IMR-90 (cell line): ENCODE measurements around the gene SPAG9. TPM values are rescaled to one million over a fixed set of nuclear protein-coding genes. Genes with fewer than 3 reads are reported as not detected.

Experiments
- ATAC-seq: fragments of 200-7000 bp; cut with Tn5 transposase; 2 replicates; pipeline ENCODE4 v1.9.1; 2020; ENCODE audit warnings: low read depth, mild to moderate bottlenecking, moderate library complexity
- BruUV-seq: library from RNA; stranded (reverse); fragments of 400-500 nt; replicated peaks from 2 replicates; lab custom pipeline; 2021; lab: Mats Ljungman, UMichigan
- CTCF ChIA-PET: fragments of 300-600 bp; formaldehyde crosslinking; extraction: SDS; loops from one replicate; lab custom pipeline; 2021; ENCODE audit warnings: antibody characterized with exemption; lab: Yijun Ruan, JAX
- POLR2A ChIA-PET: fragments of 300-600 bp; sonication (Branson Sonifier 250); formaldehyde crosslinking; loops from one replicate; lab custom pipeline; 2022; ENCODE audit warnings: antibody characterized with exemption; ENCODE audit not compliant: unreplicated experiment; lab: Charles Lee
- DNase-seq: peaks from one replicate; pipeline ENCODE4 v3.0.0; 2013
- H2AFZ ChIP-seq: replicated peaks from 2 replicates; pipeline ENCODE3; 2013; ENCODE audit warnings: low read length, mild to moderate bottlenecking; ENCODE audit not compliant: poor library complexity
- H2AK5ac ChIP-seq: 2 replicates; pipeline ENCODE4 v1.6.1; 2013; ENCODE audit warnings: low read depth, low read length, inconsistent platforms
- H2AK9ac ChIP-seq: replicated peaks from 2 replicates; pipeline ENCODE3; 2013; ENCODE audit warnings: mild to moderate bottlenecking, low read depth, low read length, moderate library complexity; ENCODE audit not compliant: poor library complexity
- H2BK120ac ChIP-seq: 2 replicates; pipeline ENCODE4 v1.6.1; 2013; ENCODE audit warnings: low read depth, low read length, inconsistent platforms
- H2BK15ac ChIP-seq: 3 replicates; pipeline ENCODE4 v1.6.1; 2013; ENCODE audit warnings: low read depth, low read length, inconsistent platforms
- H2BK20ac ChIP-seq: 2 replicates; pipeline ENCODE4 v1.6.1; 2013; ENCODE audit warnings: low read depth, mild to moderate bottlenecking, inconsistent platforms, low read length, moderate library complexity
- H2BK5ac ChIP-seq: 2 replicates; pipeline ENCODE4 v1.6.1; 2013; ENCODE audit warnings: mild to moderate bottlenecking, low read depth, low read length, inconsistent platforms; ENCODE audit not compliant: poor library complexity, severe bottlenecking
- H3K14ac ChIP-seq: replicated peaks from 2 replicates; pipeline ENCODE4 v1.6.1; 2013; ENCODE audit warnings: low read depth, low read length, inconsistent platforms
- H3K18ac ChIP-seq: 2 replicates; pipeline ENCODE4 v1.6.1; 2013; ENCODE audit warnings: low read depth, low read length, control low read depth
- H3K23ac ChIP-seq: 2 replicates; pipeline ENCODE4 v1.6.1; 2013; ENCODE audit warnings: low read depth, low read length, inconsistent platforms
- H3K27ac ChIP-seq: 2 replicates; pipeline ENCODE4 v1.5.1; 2013; ENCODE audit warnings: mild to moderate bottlenecking, control low read depth, low read length; ENCODE audit not compliant: insufficient read depth
- H3K27me3 ChIP-seq: 2 replicates; pipeline ENCODE4 v1.6.1; 2013; ENCODE audit warnings: low read length; ENCODE audit not compliant: control insufficient read depth, insufficient read depth
- H3K36me3 ChIP-seq: 2 replicates; pipeline ENCODE4 v1.6.1; 2013; ENCODE audit warnings: low read length, mixed read lengths; ENCODE audit not compliant: control insufficient read depth, insufficient read depth
- H3K4ac ChIP-seq: 2 replicates; pipeline ENCODE4 v1.6.1; 2013; ENCODE audit warnings: low read depth, low read length, inconsistent platforms
- H3K4me1 ChIP-seq: 2 replicates; pipeline ENCODE4 v1.6.1; 2013; ENCODE audit warnings: low read length, mixed read lengths; ENCODE audit not compliant: control insufficient read depth, insufficient read depth
- H3K4me2 ChIP-seq: 2 replicates; pipeline ENCODE4 v1.6.1; 2013; ENCODE audit warnings: low read depth, mild to moderate bottlenecking, control low read depth, low read length, moderate library complexity
- H3K4me3 ChIP-seq: 2 replicates; pipeline ENCODE4 v1.5.1; 2013; ENCODE audit warnings: low read depth, mild to moderate bottlenecking, control low read depth, low read length, moderate library complexity; ENCODE audit not compliant: insufficient read depth
- H3K56ac ChIP-seq: 2 replicates; pipeline ENCODE4 v1.6.1; 2013; ENCODE audit warnings: low read length, inconsistent platforms; ENCODE audit not compliant: insufficient read depth; ENCODE audit errors: extremely low read depth
- H3K79me1 ChIP-seq, 2 experiments: 2 replicates each; pipeline ENCODE4 v1.6.1; 2013; ENCODE audit warnings: low read length in 2 of 2, inconsistent platforms in 1 of 2, low read depth in 1 of 2
- H3K9ac ChIP-seq: 2 replicates; pipeline ENCODE4 v1.6.1; 2013; ENCODE audit warnings: low read depth, low read length, control low read depth
- H3K9me1 ChIP-seq: 2 replicates; pipeline ENCODE4 v1.6.1; 2013; ENCODE audit warnings: low read length, inconsistent platforms; ENCODE audit not compliant: insufficient read depth
- H3K9me3 ChIP-seq: 2 replicates; pipeline ENCODE4 v1.6.1; 2013; ENCODE audit warnings: low read length; ENCODE audit not compliant: control insufficient read depth, insufficient read depth
- H4K20me1 ChIP-seq: 2 replicates; pipeline ENCODE4 v1.6.1; 2013; ENCODE audit warnings: low read length, inconsistent platforms; ENCODE audit not compliant: insufficient read depth
- H4K5ac ChIP-seq: 2 replicates; pipeline ENCODE4 v1.6.1; 2013; ENCODE audit warnings: mild to moderate bottlenecking, low read depth, low read length, control low read depth
- H4K8ac ChIP-seq, 2 experiments: 2 replicates each; pipeline ENCODE4 v1.6.1; 2013; ENCODE audit warnings: low read depth in 2 of 2, low read length in 2 of 2, control low read depth in 1 of 2, inconsistent platforms in 1 of 2
- H4K91ac ChIP-seq: 2 replicates; pipeline ENCODE4 v1.6.1; 2013; ENCODE audit warnings: low read depth, low read length, inconsistent platforms; ENCODE audit not compliant: insufficient read depth
- BHLHE40 ChIP-seq: fragments of 150-350 bp; IDR thresholded peaks from 2 replicates; pipeline ENCODE4 v1.6.1; 2016; ENCODE audit warnings: mild to moderate bottlenecking, low read depth, low read length
- CEBPB ChIP-seq: IDR thresholded peaks from 2 replicates; pipeline ENCODE4 v1.6.1; 2012; ENCODE audit warnings: low read depth, low read length, improper control_type of control experiment
- CHD1 ChIP-seq: IDR thresholded peaks from 2 replicates; pipeline ENCODE4 v1.6.1; 2012; ENCODE audit warnings: low read depth, low read length, improper control_type of control experiment
- CTCF ChIP-seq: conservative IDR thresholded peaks from 2 replicates; pipeline ENCODE4 v1.5.1; 2012; ENCODE audit warnings: mild to moderate bottlenecking, low read depth, low read length, improper control_type of control experiment
- FOS ChIP-seq: fragments of 150-350 bp; IDR thresholded peaks from 2 replicates; pipeline ENCODE4 v1.6.1; 2016; ENCODE audit warnings: low read depth, low read length
- MAFK ChIP-seq: IDR thresholded peaks from 2 replicates; pipeline ENCODE4 v1.6.1; 2012; ENCODE audit warnings: low read depth, low read length, improper control_type of control experiment
- MAZ ChIP-seq: IDR thresholded peaks from 2 replicates; pipeline ENCODE4 v1.6.1; 2012; ENCODE audit warnings: low read depth, mild to moderate bottlenecking, low read length, improper control_type of control experiment, moderate library complexity, borderline replicate concordance
- MXI1 ChIP-seq: IDR thresholded peaks from 2 replicates; pipeline ENCODE4 v1.6.1; 2012; ENCODE audit warnings: low read depth, mild to moderate bottlenecking, low read length, moderate library complexity, borderline replicate concordance
- NFE2L2 ChIP-seq: fragments of 150-350 bp; IDR thresholded peaks from 2 replicates; pipeline ENCODE4 v1.6.1; 2016; ENCODE audit warnings: low read depth, mild to moderate bottlenecking, low read length
- POLR2A ChIP-seq: IDR thresholded peaks from 2 replicates; pipeline ENCODE4 v1.6.1; 2012; ENCODE audit warnings: mild to moderate bottlenecking, low read depth, low read length
- RAD21 ChIP-seq: IDR thresholded peaks from 2 replicates; pipeline ENCODE4 v1.6.1; 2012; ENCODE audit warnings: low read length, improper control_type of control experiment
- RCOR1 ChIP-seq: IDR thresholded peaks from 2 replicates; pipeline ENCODE4 v1.6.1; 2012; ENCODE audit warnings: mild to moderate bottlenecking, low read length, improper control_type of control experiment; ENCODE audit not compliant: insufficient replicate concordance
- RFX5 ChIP-seq: IDR thresholded peaks from 2 replicates; pipeline ENCODE4 v1.8.0; 2012; ENCODE audit warnings: low read depth, mild to moderate bottlenecking, low read length, moderate library complexity
- SMC3 ChIP-seq: fragments of 150-350 bp; IDR thresholded peaks from 2 replicates; pipeline ENCODE4 v1.6.1; 2016; ENCODE audit warnings: low read depth, mild to moderate bottlenecking, antibody characterized with exemption, low read length, moderate library complexity
- USF2 ChIP-seq: fragments of 150-350 bp; IDR thresholded peaks from 2 replicates; pipeline ENCODE4 v1.6.1; 2017; ENCODE audit warnings: mild to moderate bottlenecking, antibody characterized with exemption, low read length, low read depth
- WGBS, 2 experiments: methylation state at CpG; one replicate each; pipeline versions ENCODE4 v1.1.5 to v1.1.7; 2013; ENCODE audit warnings: missing lambda C conversion rate in 2 of 2; ENCODE audit not compliant: insufficient read length in 1 of 2; ENCODE audit errors: extremely low coverage in 2 of 2; 5-methylcytosine and 5-hydroxymethylcytosine counted together
- dilution Hi-C: fragments of 300-500 bp; cut with HindIII; formaldehyde crosslinking; loops from one replicate; pipeline ENCODE4 v1.14.3; 2018; ENCODE audit warnings: low sequenced_read_pairs; ENCODE audit not compliant: unreplicated experiment
- in situ Hi-C: fragments of 300-500 bp; cut with MboI; formaldehyde crosslinking; loops from 3 replicates; pipeline ENCODE4 v1.14.3; 2019; ENCODE audit warnings: low sequenced_read_pairs, inconsistent platforms, mixed read lengths
- intact Hi-C: fragments of 100-400 bp; cut with micrococcal nuclease; formaldehyde crosslinking; loops from 2 replicates; pipeline ENCODE4 v1.10.0; 2022
- polyA plus RNA-seq, 3 experiments: library from polyadenylated mRNA; depleted of rRNA; stranded (reverse); fragments of >200 nt; gene quantifications; 2 replicates each; pipeline ENCODE4 v1.2.3, GENCODE V29; 2012; ENCODE audit warnings: low replicate concordance in 1 of 3
- total RNA-seq: library from RNA; depleted of rRNA; stranded (reverse); fragments of >200 nt; gene quantifications from 2 replicates; pipeline ENCODE4 v1.2.3, GENCODE V29; 2012
- TF ChIP-seq, protein P1 (sequence below): fragments of 150-350 bp; IDR thresholded peaks from 2 replicates; pipeline ENCODE4 v1.6.1; 2016; ENCODE audit warnings: low read depth, mild to moderate bottlenecking, low read length, moderate library complexity, borderline replicate concordance

The SPAG9 gene
- total and polyA plus RNA-seq, 2 of the 4 experiments (the other 2 are of a cell fraction): 26.7 to 75.5 TPM

DNA sequence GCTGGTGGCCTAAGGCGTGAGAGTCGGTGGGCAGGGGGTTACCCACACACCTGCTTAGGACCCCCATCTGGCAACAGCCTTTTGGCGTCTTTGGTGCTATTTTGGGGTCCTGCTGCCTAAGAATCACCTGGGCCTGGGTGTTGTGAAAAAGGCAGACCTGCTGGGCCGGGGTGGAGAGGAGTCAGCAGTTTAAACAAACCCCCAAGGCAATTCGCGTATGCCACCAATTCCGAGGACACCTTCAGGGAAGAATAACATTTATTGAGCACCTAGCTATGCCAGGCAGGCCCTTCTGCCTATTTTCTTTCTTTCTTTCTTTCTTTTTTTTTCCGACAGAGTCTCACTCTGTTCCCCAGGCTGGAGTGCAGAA, 200.6 kb downstream of the SPAG9 start:
- H2AK9ac ChIP-seq: peak overlapping the region; percentile 33
- no TSS peak for BruUV-seq
- no peak overlapping the region for H3K18ac ChIP-seq
- peaks cover 2% of the 10 kb centered on the region for H3K9me1 ChIP-seq
- no peak overlapping the region for H3K4ac ChIP-seq
- ATAC-seq (no peak), DNase-seq (no peak)
- ChIA-PET POLR2A (interaction anchor here (0.5 to 0.6 kb wide), 2 partner anchors 54 to 381 kb away, joined by 3 to 10 read pairs; partner anchors contain the start of gene TOB1), CTCF (no interaction called here)
- WGBS, 2 experiments: 100% methylated on average over 1 of the region's 8 CpGs; no CpG with 5 or more reads in 1 of the 2 experiments
- intact Hi-C loops (no loop called here), in situ Hi-C loops (no loop called here), dilution Hi-C loops (no loop called here)
- no peak overlapping the region for H2BK5ac ChIP-seq
- H3K4me3 ChIP-seq: no peak overlapping the region
- no peak overlapping the region for H3K9ac ChIP-seq
- H3K23ac ChIP-seq: no peak overlapping the region
- H3K4me1 ChIP-seq: peaks cover 8% of the 10 kb centered on the region
- no peak overlapping the region for H3K27ac ChIP-seq
- H3K79me1 ChIP-seq: no peaks in the 10 kb centered on the region
- H3K36me3 ChIP-seq: no peaks in the 10 kb centered on the region
- H4K8ac ChIP-seq: peak overlapping the region in 1 of 2 experiments; percentile 54; a peak in 1 of 4 replicates
- 0 out of 2 replicates have a peak overlapping the region, but pooled peaks have one; percentile 20 for H2AK5ac ChIP-seq
- no peak overlapping the region for H4K91ac ChIP-seq
- no peak overlapping the region for H2BK20ac ChIP-seq
- no peak overlapping the region for H2BK120ac ChIP-seq
- H3K27me3 ChIP-seq: no peaks in the 10 kb centered on the region
- H4K5ac ChIP-seq: no peak overlapping the region; the same call in 1 of the 2 replicates
- H2AFZ ChIP-seq: peak overlapping the region; percentile 73
- H3K56ac ChIP-seq: no peak overlapping the region
- H4K20me1 ChIP-seq: no peaks in the 10 kb centered on the region
- TF ChIP-seq USF2: no peak
- TF ChIP-seq MAZ: no peak
- no peak for TF ChIP-seq MAFK
- TF ChIP-seq SMC3: no peak
- no peak for TF ChIP-seq CEBPB
- no peak for TF ChIP-seq MXI1
- no peak for TF ChIP-seq POLR2A
- no peak for TF ChIP-seq CHD1
- no peak for TF ChIP-seq FOS
- TF ChIP-seq, protein P1, sequence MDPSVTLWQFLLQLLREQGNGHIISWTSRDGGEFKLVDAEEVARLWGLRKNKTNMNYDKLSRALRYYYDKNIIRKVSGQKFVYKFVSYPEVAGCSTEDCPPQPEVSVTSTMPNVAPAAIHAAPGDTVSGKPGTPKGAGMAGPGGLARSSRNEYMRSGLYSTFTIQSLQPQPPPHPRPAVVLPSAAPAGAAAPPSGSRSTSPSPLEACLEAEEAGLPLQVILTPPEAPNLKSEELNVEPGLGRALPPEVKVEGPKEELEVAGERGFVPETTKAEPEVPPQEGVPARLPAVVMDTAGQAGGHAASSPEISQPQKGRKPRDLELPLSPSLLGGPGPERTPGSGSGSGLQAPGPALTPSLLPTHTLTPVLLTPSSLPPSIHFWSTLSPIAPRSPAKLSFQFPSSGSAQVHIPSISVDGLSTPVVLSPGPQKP: no peak
- TF ChIP-seq CTCF: no peak
- no peak for TF ChIP-seq NFE2L2
- TF ChIP-seq RFX5: no peak
- no peak for TF ChIP-seq RCOR1
- TF ChIP-seq RAD21: no peak
- no peak for TF ChIP-seq BHLHE40
- H2BK15ac ChIP-seq: no peak overlapping the region
- H3K9me3 ChIP-seq: no peaks in the 10 kb centered on the region
- H3K4me2 ChIP-seq: no peak overlapping the region
- H3K14ac ChIP-seq: 0 out of 2 replicates have a peak overlapping the region, but pooled peaks have one; percentile 23
